ENCODE data around the gene WWOX. TPM values are rescaled to one million over a fixed set of nuclear protein-coding genes. Genes with fewer than 3 reads are reported as not detected.
"Not testable (repeated sequence)": the region's sequence is repeated elsewhere in the genome, so short reads cannot be mapped to it uniquely, and the experiment has no call there.

Gene WWOX
- total RNA-seq, 1 donor from 2014 or later, result 12.6 TPM

- DNase-seq (ENCODE audit: low read depth) (no peak), FAIRE-seq (no peak)
- no peaks in the 10 kb centered on the region for H3K36me3 ChIP-seq (ENCODE audit: control insufficient read depth, insufficient read depth, low read length)
- no peaks in the 10 kb centered on the region for H3K27me3 ChIP-seq (ENCODE audit: control insufficient read depth, insufficient read depth, low read length)
- no peak for TF ChIP-seq CTCF (IDR thresholded peaks at IDR 0.05; ENCODE audit: insufficient read depth, low read length, severe bottlenecking)
- H3K4me3 ChIP-seq (ENCODE audit: low read depth, low read length), result no peak overlapping the region
Measured at GRCh38 chr16:78510496-78510895, 411.0 kb downstream of the WWOX start.

GRCh38 chr16:78513838-78514237, 414.4 kb downstream of the WWOX start:
- FAIRE-seq (no peak), DNase-seq (ENCODE audit: low read depth) (peak; percentile 67)
- Histone ChIP-seq H3K36me3 (ENCODE audit: control insufficient read depth, insufficient read depth, low read length) (no peaks in the 10 kb centered on the region), H3K4me3 (ENCODE audit: low read depth, low read length) (no peak overlapping the region), H3K27me3 (ENCODE audit: control insufficient read depth, insufficient read depth, low read length) (no peaks in the 10 kb centered on the region)
- TF ChIP-seq CTCF (IDR thresholded peaks at IDR 0.05; ENCODE audit: insufficient read depth, low read length, severe bottlenecking), result no peak

- FAIRE-seq; DNase-seq (ENCODE audit: low read depth); H3K27me3 ChIP-seq (ENCODE audit: control insufficient read depth, insufficient read depth, low read length); H3K4me3 ChIP-seq (ENCODE audit: low read depth, low read length); H3K36me3 ChIP-seq (ENCODE audit: control insufficient read depth, insufficient read depth, low read length): not testable (repeated sequence)
Measured at GRCh38 chr16:78514888-78515287, 415.4 kb downstream of the WWOX start.

GRCh38 chr16:78515421-78515820, 416.0 kb downstream of the WWOX start:
- H3K36me3 ChIP-seq (ENCODE audit: control insufficient read depth, insufficient read depth, low read length), result no peaks in the 10 kb centered on the region
- TF ChIP-seq CTCF (IDR thresholded peaks at IDR 0.05; ENCODE audit: insufficient read depth, low read length, severe bottlenecking), result no peak
- DNase-seq (ENCODE audit: low read depth) (no peak), FAIRE-seq (no peak)
- no peaks in the 10 kb centered on the region for H3K27me3 ChIP-seq (ENCODE audit: control insufficient read depth, insufficient read depth, low read length)
- H3K4me3 ChIP-seq (ENCODE audit: low read depth, low read length), result no peak overlapping the region

- FAIRE-seq, result no peak
Measured at GRCh38 chr16:78516006-78516736, 416.7 kb downstream of the WWOX start.

GRCh38 chr16:78519896-78520295, 420.4 kb downstream of the WWOX start:
- DNase-seq (ENCODE audit: low read depth) (no peak), FAIRE-seq (no peak)
- no peak overlapping the region for H3K4me3 ChIP-seq (ENCODE audit: low read depth, low read length)
- no peaks in the 10 kb centered on the region for H3K36me3 ChIP-seq (ENCODE audit: control insufficient read depth, insufficient read depth, low read length)
- no peak for TF ChIP-seq CTCF (IDR thresholded peaks at IDR 0.05; ENCODE audit: insufficient read depth, low read length, severe bottlenecking)
- no peaks in the 10 kb centered on the region for H3K27me3 ChIP-seq (ENCODE audit: control insufficient read depth, insufficient read depth, low read length)

More at GRCh38 chr16:78516006-78516736, 416.7 kb downstream of the WWOX start:
- Histone ChIP-seq H3K4me3 (ENCODE audit: low read depth, low read length) (no peak overlapping the region), H3K36me3 (ENCODE audit: control insufficient read depth, insufficient read depth, low read length) (no peaks in the 10 kb centered on the region), H3K27me3 (ENCODE audit: control insufficient read depth, insufficient read depth, low read length) (no peaks in the 10 kb centered on the region)
- no peak for DNase-seq (ENCODE audit: low read depth)
- TF ChIP-seq CTCF (IDR thresholded peaks at IDR 0.05; ENCODE audit: insufficient read depth, low read length, severe bottlenecking), result no peak

Measured in bronchial epithelial cell (primary cell).